Measurements from ENCODE around the gene FTCD.

Gene FTCD

DNA sequence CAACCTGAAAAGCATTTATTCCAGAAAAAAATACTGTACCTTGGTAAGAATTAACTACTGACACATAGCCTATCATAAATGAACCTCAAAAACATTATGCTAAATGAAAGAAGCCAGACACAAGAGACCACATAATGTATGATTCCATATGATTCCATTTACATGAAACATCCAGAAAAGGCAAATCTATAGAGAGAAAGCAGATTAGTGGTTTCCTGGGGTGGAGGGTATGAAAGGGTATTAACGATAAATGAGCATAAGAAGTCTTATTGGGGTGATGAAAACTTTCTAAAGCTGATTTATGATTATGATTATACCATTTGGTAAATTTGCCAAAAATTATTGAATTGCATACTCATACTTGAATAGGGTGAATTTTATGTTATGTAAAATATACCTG, 67.7 kb downstream of the FTCD start:
- no peak overlapping the region for H3K27ac Mint-ChIP-seq
- no peak overlapping the region for H3K4me3 Mint-ChIP-seq
- no peaks in the 10 kb centered on the region for H3K36me3 Mint-ChIP-seq (ENCODE audit: low read depth)
- peaks cover under 1% of the 10 kb centered on the region for H3K27me3 Mint-ChIP-seq
- H3K9me3 Mint-ChIP-seq: peaks cover 30% of the 10 kb centered on the region
- no peak for DNase-seq
- no peaks in the 10 kb centered on the region for H3K4me1 Mint-ChIP-seq (ENCODE audit: low read depth)
